Hematopoietic multipotent progenitor cell treated with erythropoietin and hydrocortisone succinate and interleukin-3 and kit ligand, for 4 days (in vitro differentiated cells): ENCODE results near the gene FAH.

Experiments used
- DNase-seq: peaks from one replicate; pipeline ENCODE4 v3.0.0-alpha.2; 2015

Gene FAH

DNA sequence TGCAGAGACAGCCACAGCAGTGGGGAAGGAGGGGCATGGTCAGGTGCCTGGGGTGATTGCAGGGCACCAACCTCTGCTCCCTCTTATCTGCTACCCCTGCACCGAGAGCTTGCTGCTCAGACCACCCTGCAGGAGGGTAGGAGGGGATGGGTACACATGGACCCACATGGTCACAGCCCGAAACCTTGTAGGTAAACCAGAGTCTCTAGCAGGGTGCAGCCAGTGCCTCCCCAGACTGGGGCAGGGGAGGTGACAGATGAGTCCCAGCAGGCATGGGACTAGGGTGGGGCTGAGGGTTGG is 49.2 kb downstream of the FAH start:
- no peak for DNase-seq

DNA sequence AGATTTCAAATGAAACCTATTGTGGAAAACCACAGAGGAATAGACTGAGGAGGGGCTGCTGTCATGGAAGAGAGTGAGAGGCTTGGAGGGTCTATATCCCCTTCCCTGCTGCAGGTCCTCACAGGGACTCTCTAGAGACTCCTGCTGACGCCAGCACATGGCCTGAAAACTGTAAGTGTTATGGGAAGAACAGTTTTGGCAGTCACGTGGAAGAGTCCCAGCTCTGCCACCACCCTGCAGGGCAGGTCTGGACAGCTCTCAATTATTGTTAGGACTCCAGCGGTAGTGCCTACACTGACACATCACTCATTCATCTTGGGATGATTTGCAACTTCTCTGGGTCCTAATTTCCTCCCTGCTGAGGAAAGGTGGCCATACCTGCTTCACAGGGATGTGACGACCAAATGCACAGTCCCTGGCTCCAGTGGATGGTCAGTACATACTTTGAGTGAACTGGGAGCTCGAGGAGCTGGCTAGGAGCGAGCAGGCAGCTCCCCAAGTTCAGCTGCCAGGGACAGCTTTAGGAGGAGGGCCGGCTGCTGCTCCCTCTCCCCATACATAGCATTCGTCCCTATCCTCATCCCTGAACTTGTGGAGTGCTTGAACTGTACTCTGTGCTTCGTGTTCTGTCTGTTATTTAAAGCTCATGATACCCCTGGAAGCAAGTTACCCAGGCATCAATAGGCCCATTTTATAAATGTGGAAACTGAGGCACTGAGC is 50.0 kb downstream of the FAH start:
- no peak for DNase-seq

DNA sequence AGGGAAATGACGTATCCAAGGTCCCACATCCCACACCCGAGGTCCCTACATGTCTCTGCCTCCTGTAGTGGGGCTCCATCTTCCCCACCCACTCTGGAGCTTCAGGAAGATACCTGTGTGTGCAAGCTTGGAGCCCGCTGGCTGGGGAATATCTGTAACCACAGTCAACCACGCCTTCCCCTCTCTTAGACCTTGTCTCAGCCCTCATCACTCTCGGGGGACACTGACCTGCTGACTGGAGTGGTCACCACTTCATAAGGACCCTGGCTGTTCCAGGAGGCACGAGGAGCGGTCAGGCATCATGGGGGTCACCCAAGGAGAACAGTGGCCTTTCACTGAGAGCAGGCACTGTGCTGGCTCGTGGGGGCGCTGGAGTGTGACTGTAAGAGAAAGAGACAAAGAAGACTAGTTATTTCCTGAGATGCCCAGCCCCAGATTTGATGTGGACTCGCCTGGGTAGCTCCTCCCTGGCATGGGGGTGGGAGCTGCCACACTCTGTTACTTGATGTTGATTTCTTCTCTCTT is 50.6 kb downstream of the FAH start:
- no peak for DNase-seq

DNA sequence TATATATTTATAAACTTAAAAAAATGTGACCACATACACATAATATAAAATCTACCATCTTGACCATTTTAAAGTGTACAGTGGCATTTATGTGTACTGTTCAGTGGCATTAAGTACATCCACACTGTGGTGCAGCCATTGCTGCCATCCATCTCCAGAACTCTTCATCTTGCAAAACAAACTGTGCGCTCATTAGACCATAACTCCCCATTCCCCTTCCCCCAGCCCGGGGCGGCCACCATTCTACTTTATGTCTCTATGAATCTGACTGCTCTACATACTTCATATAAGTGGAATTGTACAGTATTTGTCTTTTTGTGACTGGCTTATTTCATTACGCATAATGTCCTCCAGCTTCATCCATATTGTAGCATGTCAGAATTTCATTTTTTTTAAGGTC is 51.4 kb downstream of the FAH start:
- DNase-seq, result no peak

DNA sequence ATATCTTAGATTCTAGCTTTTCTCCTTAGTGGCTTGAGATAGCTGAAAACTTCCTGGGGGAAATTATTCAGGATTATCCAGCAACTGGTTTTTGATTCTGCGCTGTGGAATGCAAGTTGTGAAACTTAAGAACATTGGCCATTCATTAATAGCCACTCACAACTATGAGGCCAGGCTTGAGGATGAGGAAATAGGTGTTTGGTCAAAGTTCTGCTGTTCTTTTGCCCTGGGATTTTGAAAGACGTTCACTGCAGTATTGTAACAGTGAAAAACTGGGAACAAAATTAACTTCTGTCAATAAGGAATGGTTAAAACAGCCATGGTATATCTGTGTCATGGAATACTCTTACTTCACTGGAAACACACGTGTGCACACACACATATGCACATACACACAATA is 55.1 kb downstream of the FAH start:
- DNase-seq, result no peak

DNA sequence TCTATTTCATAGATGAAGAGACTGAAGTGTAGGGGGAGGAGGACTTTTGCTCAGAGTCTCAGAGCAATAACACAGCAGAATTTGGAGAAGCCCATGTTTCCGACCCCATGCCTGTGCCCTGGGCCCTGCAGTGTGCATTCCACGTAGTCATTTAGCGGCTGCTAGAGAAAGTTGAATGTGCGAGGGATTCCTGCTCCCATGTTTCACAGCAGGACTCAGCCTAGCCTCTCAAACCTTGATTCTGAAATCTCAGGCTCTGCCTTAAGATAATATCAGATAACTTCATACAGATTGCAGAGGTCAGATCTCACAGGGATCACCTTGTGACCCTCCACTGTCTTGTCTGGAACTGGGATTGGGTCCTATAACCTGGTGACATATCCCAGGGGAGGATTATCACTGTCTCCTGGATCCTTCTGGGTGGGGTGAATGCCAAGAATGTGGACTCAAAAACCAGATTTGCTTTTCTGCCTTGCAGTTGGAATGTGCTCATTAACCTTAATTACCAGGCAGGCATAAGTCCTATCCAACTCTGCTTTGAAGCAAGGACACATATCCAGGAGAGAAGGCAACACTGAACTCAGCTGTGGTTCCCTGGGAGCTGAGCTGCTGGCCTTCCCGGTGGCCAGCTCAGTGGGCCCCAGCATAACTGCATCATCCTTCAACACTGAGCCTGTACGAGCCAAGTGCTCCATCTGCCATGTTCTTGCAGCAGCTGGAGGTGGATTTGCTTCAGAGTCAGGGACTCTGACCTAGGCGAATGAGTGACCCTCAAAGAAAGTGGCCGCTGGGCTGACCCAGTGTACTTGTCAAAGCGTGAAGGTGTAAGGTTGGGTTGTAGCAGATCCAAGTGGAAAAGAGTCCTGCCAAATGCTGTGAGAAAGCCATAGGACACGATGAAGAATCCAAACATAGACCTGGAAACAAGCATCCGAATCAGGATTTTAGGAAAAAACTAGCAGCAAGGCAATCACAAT is 56.2 kb downstream of the FAH start:
- no peak for DNase-seq

DNA sequence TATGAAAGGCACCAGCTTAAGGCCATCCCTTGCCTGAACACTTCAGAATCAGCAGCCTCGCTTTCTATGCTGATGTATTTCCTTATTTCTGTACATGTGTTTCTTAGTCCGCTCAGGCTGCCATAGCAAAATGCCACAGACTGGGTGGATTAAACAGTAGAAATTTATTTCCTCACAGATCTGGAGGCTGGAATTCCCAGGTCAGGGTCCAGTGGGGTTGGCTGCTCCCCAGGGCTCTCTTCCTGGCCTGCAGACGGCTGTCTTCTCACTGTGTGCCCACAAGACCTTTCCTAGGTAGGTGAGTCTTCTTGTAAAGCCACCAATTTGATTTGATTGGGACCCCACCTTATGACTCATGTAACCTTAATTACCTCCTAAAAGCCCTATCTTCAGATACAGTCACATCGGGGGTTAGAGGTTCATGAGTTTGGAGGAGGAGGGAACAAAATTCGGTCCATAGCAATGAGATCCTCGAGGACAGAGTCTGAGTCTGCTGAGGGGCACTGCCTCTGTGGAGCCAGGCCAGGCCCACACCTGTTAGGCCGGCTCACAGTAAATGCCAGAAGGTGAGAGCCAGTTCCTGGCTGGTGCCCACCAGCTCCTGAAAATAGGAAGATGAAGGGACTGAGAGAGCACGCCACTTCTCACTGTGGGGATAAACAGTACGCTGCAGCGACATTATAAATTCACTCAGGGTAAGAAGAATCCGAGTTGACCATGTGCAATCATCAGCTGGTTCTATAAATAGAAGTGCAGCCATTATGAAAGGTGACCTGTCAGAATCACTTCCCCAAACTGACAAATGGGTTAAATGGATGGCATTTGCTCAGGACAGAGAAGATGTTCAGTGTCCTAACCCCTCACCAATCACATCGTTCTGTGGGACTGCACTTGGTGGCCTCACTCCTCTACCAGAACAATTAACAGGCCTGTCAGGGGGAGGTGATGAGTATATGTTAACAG is 58.1 kb downstream of the FAH start:
- DNase-seq, result peak; percentile 5

DNA sequence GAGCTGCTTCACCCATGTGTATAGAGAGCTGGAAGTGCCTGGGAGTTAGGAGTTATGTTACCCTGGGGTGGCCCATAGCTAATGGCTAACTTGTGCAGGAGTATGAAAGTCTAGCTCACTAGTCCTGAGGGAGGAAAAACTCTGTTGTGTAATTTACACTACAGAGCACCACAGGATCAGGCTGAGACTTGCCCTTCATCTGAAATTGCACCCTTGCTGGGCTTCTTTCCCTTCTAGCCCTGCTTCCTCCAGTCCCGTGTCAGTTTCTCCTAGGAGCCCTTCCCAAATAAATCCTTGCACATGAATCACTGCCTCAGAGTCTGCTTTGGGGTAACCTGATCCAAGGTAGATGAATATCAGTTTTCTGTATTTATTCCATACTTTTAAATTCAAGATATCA is 59.2 kb downstream of the FAH start:
- no peak for DNase-seq

DNA sequence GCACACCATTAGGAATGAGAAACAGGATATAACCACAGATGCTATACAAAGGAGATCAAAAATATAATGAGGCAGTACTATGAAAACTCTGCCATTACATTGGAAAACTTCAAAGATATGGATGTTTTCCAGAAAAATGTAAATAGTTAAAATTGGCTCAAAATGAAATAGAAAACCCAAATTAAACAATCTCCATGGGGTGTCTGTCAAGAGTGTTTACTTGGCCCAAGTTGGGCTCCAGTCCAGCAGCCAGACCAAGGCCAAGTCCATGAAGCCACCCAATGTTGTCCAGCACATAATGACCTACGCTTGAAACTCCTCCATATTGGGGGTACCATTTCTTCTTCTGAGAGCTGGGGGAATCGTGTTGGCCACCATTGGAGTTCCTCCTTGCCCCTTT is 62.1 kb downstream of the FAH start:
- no peak for DNase-seq

DNA sequence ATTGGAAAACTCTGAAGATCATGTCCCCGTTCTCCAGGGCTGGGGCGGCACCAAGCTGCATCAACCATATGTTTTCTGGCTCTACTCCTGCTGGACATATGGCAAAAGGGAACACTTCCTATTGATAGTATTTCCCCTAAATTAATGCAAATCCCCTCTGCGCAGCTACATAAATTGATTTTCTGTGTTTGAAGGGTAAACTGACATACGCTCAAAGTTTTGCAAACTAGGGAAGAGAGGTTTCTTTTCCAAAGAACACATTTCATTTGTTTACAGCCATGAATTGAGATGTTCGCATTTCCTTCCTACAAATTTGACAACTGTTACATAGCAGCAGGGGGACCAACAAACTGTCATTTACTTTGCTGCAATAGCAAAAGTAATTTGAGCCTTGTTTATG is 63.3 kb downstream of the FAH start:
- no peak for DNase-seq

DNA sequence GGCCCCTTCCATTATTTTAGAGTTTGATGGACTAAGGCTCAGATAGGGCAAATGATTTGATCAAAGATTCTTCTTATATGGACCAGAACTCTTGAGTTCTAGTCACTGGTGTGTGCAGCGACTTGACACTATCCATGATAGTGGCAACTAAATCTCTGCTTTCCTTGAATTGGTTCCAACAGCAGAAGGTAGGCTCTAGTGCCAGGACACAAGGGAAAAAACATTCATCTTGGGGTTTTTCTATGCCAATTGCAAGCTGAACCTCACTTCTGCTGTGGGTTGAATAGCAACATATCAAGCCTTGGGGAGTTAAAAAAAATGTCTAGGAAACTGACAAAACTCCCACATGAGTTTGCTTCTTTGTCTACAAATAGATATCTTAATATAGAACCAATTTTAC is 64.1 kb downstream of the FAH start:
- DNase-seq, result no peak

DNA sequence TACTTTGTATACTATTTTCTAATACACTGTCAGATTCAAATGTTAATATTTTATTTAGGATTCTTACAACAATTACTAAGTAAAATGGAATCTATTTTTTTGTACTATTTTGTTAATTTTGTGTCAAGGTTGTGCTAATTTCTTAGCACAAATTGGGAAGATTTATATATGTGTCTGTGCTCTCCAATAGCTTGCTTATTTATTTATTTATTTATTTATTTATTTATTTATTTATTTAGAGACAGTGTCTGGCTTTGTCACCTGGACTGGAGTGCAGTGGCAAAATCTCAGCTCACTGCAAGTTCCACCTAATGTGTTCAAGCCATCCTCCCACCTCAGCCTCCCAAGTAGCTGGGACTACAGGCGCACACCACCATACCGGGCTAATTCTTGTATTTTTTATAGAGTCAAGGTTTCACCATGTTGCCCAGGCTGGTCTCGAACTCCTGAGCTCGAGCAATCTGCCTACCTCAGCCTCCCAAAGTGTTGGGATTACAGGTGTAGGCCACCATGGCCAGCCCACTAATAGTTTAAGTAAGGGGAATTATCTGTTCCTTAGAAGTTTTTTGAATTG is 64.6 kb downstream of the FAH start:
- no peak for DNase-seq

DNA sequence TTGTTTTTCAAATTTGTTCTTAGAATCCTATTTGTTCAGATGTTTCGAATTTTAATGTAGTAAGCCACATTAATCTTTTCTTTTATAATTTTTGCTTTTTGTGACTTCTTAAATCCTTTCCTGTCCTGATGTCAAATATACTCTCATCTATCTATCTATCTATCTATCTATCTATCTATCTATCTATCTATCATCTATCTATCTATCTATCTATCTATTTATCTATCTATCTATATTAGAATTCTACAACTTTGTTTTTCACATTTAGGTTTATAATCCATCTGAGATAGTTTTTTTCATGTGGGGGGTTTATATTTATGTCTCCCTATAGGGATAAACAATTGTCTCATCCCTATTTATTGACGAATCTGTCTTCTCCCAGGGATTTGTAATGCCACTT is 67.2 kb downstream of the FAH start:
- no peak for DNase-seq

DNA sequence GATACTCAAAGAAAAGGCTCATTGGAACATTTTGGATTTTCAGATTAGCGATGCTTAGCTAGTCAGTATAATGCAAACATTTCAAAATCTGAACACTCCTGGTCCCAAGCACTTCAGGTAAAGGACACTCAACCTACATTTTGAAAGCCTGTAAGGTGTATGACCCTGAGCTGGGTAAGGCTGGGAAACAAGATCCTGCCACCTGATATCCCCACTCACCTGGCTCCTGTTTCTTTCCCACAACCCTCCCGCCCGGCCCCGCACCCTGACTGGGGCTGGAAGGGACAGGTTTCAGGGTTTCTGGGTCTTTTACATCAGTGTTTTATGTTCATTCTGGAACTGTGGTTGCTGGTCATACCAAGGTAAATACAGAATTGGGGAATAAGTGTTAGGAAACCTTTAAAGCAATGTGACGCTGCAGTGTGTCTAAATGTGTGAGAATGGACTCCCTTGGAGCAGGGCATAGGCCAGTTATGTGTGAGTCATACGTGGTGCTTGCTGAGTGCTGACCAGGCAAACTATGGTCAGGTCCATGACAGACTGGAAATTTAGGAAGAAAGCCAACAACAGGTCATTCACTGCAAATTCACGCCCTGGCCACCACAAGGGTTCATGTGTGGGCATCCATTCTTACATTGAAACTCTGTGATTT is 76.3 kb downstream of the FAH start:
- DNase-seq, result no peak

DNA sequence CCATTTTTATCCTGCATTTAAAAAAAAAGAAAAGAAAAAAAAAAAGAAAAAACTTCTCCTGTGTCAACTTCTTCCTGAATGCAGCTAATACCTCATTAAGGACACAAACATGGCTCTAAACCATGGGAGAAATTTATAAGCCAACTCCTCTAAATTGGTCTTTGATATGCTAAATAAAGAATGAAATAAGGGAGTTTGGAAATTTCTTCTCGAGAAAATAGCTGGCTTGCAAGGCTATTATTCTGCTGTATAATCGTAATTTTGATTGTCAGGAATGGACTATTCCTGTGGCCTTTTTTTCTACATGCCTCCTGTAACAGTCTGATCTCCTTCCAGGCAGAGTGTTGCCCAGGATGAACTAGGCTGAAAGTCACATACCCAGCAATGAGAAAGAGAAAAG is 78.6 kb downstream of the FAH start:
- DNase-seq, result no peak

DNA sequence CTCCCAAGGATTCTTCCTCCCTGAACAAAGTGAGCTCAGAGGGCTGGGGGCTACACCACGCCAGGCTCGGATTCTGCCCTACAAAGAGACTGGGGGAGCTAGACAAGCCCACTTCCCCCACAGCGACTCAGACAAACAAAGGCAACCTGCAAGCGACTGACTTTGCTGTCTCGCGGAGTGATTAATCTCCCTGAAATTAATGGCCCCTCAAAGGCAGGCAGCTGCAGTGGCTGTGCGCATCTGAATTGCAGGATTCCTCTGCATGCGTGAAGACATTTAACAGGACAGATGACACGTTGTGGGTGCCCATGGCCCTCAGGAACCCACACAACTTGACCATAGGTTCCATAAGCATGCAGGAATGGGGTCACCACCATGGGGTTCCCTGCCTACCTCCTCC is 80.8 kb downstream of the FAH start:
- no peak for DNase-seq

DNA sequence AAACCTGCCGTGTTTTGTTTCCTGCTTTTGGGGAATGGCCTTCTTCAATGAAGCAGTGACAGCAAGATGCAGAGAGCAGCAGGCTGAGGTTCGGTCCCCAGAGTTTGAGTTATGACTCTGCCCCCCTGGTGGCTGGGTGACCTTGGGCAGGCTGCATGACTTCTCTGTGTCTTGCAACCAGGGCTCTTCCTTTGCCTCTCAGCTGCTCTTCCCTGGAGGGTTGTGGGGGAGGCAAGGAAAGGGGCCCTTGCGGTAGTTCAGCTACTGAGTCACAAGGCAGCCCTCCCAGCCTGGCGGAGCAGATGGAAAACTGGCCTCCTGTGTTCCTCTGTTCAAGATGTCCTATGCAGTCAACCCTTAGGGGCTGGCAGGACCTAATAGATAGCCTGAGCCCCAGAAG is 82.1 kb downstream of the FAH start:
- peak; percentile 62 for DNase-seq
